HFF-Myc (cell line): ENCODE data around the gene GLI2.

ENCODE experiments used
- DNase-seq: peaks from one replicate; pipeline ENCODE4 v3.0.0-alpha.2; 2011; ENCODE audit warnings: low read depth; ENCODE audit errors: extremely low read depth
- H3K4me3 ChIP-seq: replicated peaks from 2 replicates; pipeline ENCODE4 v1.5.1; 2011; ENCODE audit warnings: low read depth, mild to moderate bottlenecking, control low read depth, low read length
- TF ChIP-seq, protein P1 (sequence below): IDR thresholded peaks from 2 replicates; pipeline ENCODE4 v1.5.1; 2012; ENCODE audit warnings: mild to moderate bottlenecking, low read depth, low read length, control low read depth; ENCODE audit errors: missing control alignments

GLI2 gene

DNA sequence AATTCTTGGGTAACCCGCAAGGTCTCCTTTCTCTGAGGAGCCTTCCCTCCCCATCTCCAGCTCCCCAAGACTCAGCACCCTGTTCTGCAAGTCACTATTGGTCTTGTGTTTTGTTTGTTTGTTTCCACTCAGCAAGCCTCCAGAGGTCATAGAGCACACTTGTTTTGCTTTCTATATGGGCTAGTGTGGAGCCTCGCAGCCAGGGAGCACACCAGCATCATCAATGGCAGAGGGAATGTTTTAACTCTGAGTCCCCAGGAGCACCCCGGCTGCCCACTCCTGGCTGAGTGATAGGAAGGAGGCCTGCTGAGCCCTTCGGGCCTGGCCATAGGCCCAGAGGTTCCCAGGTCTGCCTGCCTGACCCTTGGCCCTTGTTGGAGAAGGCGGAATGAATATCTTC is 36.6 kb downstream of the GLI2 start:
- TF ChIP-seq, protein P1, sequence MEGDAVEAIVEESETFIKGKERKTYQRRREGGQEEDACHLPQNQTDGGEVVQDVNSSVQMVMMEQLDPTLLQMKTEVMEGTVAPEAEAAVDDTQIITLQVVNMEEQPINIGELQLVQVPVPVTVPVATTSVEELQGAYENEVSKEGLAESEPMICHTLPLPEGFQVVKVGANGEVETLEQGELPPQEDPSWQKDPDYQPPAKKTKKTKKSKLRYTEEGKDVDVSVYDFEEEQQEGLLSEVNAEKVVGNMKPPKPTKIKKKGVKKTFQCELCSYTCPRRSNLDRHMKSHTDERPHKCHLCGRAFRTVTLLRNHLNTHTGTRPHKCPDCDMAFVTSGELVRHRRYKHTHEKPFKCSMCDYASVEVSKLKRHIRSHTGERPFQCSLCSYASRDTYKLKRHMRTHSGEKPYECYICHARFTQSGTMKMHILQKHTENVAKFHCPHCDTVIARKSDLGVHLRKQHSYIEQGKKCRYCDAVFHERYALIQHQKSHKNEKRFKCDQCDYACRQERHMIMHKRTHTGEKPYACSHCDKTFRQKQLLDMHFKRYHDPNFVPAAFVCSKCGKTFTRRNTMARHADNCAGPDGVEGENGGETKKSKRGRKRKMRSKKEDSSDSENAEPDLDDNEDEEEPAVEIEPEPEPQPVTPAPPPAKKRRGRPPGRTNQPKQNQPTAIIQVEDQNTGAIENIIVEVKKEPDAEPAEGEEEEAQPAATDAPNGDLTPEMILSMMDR = no peak
- H3K4me3 ChIP-seq = no peak overlapping the region
- no peak for DNase-seq

DNA sequence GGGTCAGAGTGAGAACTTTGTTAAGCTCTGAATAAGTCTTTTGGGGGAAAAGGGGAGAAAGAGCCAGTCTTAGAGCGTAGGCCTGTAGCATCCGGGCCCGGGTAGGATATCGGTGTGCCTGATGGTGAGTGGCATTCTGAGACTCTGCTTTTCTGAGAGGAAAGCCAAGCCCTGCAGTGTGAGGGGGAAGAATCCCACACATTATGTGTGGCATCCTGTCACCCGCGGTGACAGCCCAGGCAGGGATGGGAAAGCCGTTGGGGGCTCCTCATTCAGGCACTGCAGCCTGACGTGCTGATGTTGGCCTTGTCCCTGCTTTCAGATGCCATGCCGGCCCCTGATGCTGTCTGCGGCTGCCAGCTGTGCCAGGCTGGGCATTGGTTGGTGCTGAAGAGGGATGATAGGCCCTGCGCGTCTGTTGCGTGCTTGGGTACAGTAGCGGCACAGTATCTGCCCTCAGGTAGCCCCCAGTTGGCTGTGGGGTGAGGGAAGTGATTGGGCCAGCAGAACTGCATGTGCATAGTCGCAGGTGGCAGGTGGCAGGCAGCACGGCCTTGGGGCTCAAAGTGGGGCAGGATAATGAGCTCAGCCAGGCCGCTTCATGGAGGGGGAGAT is 37.6 kb downstream of the GLI2 start:
- no peak for DNase-seq
- H3K4me3 ChIP-seq = no peak overlapping the region
- TF ChIP-seq, protein P1 = no peak

DNA sequence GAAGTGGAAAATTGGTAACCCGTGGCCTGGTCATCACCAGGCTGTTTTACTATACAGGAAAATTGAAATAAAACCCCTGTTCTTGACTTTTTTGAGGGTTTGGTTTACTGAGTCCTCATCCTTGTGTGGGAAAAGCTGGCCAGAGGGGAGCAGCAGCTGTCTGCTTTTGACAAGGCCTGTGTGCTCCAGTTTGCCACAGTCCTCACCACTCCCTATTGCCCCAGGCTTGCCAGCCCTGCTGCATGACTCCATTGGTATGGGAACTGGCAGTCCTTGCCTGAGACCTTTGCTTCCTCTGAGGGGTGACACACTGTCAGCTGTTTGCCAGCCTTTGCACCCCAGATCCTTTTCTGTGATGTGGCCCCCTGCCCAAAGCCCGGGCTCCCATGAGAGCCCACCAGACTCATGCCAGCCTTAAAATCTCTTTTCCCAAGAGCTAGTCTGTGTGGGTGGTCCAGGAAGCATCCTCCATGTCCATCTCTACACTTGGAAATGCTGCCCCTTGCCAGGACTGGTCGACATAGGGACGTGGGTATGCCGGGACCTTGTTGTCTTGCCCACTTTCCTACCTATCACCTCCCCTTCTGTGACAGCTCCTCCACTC is 39.0 kb downstream of the GLI2 start:
- no peak for DNase-seq
- H3K4me3 ChIP-seq = no peak overlapping the region
- TF ChIP-seq, protein P1 = no peak

DNA sequence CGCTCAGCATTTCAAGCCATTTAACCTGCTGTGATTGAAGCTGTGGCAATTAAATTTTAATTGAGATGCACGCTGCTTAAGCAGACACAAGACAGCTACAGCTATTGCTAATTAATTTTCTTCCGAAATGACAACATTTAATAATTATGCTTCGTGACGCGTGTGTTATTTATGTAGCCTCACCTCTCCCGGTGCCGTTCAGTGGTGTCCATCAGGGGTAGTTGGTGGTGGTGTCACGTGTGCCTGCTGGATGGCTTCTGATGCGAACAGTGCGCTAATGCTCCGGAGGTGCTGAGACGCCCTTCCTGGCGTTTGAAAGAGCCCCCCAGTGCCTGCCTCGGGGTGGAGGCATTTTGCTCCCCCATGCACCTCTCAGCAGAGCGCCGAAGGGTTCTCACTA is 39.5 kb downstream of the GLI2 start:
- no peak overlapping the region for H3K4me3 ChIP-seq
- TF ChIP-seq, protein P1 = no peak
- no peak for DNase-seq

DNA sequence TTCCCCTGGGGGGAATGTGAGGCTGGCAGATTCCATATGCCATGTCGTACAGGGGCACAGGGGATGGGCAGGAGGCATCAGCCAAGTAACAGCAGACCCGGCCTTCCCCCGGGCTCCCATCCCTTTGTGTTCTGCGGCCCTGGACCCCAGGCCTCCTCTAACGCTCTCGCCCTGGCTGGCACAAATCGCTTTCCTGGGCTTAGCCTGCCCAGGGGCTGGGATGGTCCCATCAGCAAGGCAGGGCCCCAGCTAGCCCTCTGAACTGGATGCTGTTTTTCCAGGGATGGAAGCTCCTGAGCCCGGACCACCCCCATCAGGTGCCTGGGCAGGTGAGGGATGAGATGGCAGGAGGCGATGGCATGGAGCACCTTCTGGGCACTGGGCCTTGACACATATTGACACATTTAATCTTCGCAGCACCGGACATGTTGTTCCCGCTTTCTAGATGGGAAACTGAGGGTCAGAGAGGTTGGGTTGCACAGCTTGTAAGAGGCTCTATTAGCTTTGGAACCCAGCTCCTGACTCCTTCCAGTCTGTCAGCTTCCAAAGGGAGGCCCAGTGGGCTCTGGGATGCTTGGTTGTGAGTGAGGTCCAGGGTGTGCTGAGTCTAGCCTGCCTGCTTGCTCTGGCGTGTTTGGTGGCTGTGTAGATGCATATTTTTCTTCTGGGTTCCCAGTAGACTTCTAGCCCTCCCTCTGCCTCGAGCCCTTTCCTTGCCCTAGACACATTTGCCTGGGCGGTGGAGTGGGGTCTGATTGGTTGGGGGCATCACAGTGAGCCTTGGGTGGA is 40.3 kb downstream of the GLI2 start:
- DNase-seq = no peak
- no peak overlapping the region for H3K4me3 ChIP-seq
- TF ChIP-seq, protein P1 = no peak

DNA sequence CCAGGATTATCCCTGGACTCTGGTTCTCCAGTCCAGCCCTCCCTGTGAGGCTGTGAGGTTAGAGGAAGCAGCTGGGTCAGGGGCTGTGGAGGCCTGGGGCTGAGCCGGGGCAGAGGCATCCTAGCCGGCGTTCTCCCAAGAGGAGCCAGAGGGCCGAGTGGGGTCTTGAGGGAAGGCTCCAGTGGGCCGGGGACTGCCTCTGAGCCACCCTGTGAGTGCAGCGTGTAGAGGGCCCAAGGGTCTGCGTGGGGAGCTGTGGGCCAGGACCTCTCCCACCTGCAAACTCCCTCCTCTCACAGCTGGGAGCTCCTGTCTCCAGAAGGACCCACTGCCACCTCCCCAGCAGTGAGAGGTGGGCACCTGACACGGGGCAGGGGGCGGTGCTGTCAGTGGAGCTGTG is 41.0 kb downstream of the GLI2 start:
- TF ChIP-seq, protein P1 = no peak
- H3K4me3 ChIP-seq = no peak overlapping the region
- DNase-seq = no peak
